Smooth muscle cell (in vitro differentiated cells): Measurements from ENCODE around the gene FAM53A. TPM values are rescaled to one million over a fixed set of nuclear protein-coding genes. Genes with fewer than 3 reads are reported as not detected.

Experiments
- DNase-seq: peaks from one replicate; lab custom pipeline; 2025; ENCODE audit not compliant: unreplicated experiment; lab: John Stamatoyannopoulos, UW
- H2AFZ ChIP-seq: fragments of 200-600 bp; sonication (generic); 2 replicates; pipeline ENCODE4 v1.6.0; 2016; ENCODE audit warnings: antibody characterized with exemption, low read depth, mild to moderate bottlenecking
- H3F3A ChIP-seq: fragments of 200-600 bp; sonication (generic); 2 replicates; pipeline ENCODE4 v1.6.0; 2017; ENCODE audit warnings: antibody characterized with exemption, low read depth
- H3K27ac ChIP-seq: fragments of 200-600 bp; sonication (generic); 2 replicates; pipeline ENCODE4 v1.5.1; 2016; ENCODE audit warnings: low read depth, mild to moderate bottlenecking
- H3K27me3 ChIP-seq: fragments of 200-600 bp; sonication (generic); 2 replicates; pipeline ENCODE4 v1.6.1; 2016; ENCODE audit warnings: low read depth, mild to moderate bottlenecking
- H3K36me3 ChIP-seq: fragments of 200-600 bp; sonication (generic); 2 replicates; pipeline ENCODE4 v1.5.1; 2016; ENCODE audit warnings: low read depth
- H3K4me1 ChIP-seq: fragments of 200-600 bp; sonication (generic); 2 replicates; pipeline ENCODE4 v1.5.1; 2016; ENCODE audit warnings: low read depth
- H3K4me2 ChIP-seq: fragments of 200-600 bp; sonication (generic); 2 replicates; pipeline ENCODE4 v1.6.0; 2016; ENCODE audit warnings: mild to moderate bottlenecking
- H3K4me3 ChIP-seq: fragments of 200-600 bp; sonication (generic); 2 replicates; pipeline ENCODE4 v1.5.1; 2016; ENCODE audit warnings: mild to moderate bottlenecking
- H3K79me2 ChIP-seq: fragments of 200-600 bp; sonication (generic); 2 replicates; pipeline ENCODE4 v1.6.0; 2016; ENCODE audit warnings: low read depth, mild to moderate bottlenecking
- H3K9ac ChIP-seq: fragments of 200-600 bp; sonication (generic); 2 replicates; pipeline ENCODE4 v1.6.0; 2016; ENCODE audit warnings: low read depth
- H3K9me3 ChIP-seq: fragments of 200-600 bp; sonication (generic); replicated peaks from 2 replicates; pipeline ENCODE4 v1.5.1; 2016; ENCODE audit warnings: low read depth
- H4K20me1 ChIP-seq: fragments of 200-600 bp; sonication (generic); 2 replicates; pipeline ENCODE4 v1.6.0; 2016; ENCODE audit warnings: low read depth
- WGBS: methylation state at CpG from one replicate; pipeline ENCODE4 v1.1.7; 2016; ENCODE audit warnings: low lambda C conversion rate; 5-methylcytosine and 5-hydroxymethylcytosine counted together
- polyA plus RNA-seq: library from polyadenylated mRNA; unstranded; fragments of >200 nt; fragmentation: Nextera tagmentation; extraction: Ambion mirVana; gene quantifications from 2 replicates; pipeline ENCODE4 v1.2.1, GENCODE V29; 2016
- total RNA-seq: library from RNA; depleted of rRNA; stranded (reverse); fragments of >200 nt; gene quantifications from 2 replicates; pipeline ENCODE4 v1.2.3, GENCODE V29; 2014
- TF ChIP-seq, protein P1 (sequence below): fragments of 200-600 bp; sonication (generic); IDR thresholded peaks from 2 replicates; pipeline ENCODE4 v1.5.1; 2017; ENCODE audit warnings: borderline replicate concordance, mild to moderate bottlenecking, antibody characterized with exemption; ENCODE audit not compliant: insufficient read depth, poor library complexity, severe bottlenecking

The FAM53A gene
- total and polyA plus RNA-seq, 2 experiments from 2014 or later, result 0.70 TPM; not detected in 1

DNA sequence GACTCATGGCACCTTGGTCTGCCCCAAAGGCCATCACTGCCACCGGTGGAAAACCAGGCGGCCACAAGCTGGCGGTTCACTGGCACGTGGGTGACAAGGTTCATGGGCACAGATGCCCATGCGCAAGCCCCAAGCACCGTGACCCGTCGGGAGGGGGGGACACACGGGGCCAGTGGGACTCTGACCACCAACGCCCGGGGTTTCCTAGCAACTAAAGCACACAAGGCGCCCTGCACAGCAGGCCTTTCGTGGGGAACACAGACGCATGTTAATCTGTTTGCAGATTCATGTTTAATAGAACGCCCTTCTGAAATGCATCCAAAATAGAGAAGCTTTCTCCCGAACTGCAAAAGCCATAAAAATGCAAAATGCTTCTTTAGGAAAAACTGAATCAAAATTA is 43.9 kb downstream of the FAM53A start:
- Histone ChIP-seq H3K9ac (no peak overlapping the region), H2AFZ (no peak overlapping the region), H3K27me3 (no peaks in the 10 kb centered on the region), H3K4me3 (no peak overlapping the region), H3K27ac (no peak overlapping the region), H3F3A (no peaks in the 10 kb centered on the region), H3K9me3 (no peaks in the 10 kb centered on the region), H3K36me3 (no peaks in the 10 kb centered on the region), H3K4me2 (no peak overlapping the region), H3K4me1 (peaks cover 5% of the 10 kb centered on the region), H4K20me1 (no peaks in the 10 kb centered on the region), H3K79me2 (no peaks in the 10 kb centered on the region)
- TF ChIP-seq, protein P1, sequence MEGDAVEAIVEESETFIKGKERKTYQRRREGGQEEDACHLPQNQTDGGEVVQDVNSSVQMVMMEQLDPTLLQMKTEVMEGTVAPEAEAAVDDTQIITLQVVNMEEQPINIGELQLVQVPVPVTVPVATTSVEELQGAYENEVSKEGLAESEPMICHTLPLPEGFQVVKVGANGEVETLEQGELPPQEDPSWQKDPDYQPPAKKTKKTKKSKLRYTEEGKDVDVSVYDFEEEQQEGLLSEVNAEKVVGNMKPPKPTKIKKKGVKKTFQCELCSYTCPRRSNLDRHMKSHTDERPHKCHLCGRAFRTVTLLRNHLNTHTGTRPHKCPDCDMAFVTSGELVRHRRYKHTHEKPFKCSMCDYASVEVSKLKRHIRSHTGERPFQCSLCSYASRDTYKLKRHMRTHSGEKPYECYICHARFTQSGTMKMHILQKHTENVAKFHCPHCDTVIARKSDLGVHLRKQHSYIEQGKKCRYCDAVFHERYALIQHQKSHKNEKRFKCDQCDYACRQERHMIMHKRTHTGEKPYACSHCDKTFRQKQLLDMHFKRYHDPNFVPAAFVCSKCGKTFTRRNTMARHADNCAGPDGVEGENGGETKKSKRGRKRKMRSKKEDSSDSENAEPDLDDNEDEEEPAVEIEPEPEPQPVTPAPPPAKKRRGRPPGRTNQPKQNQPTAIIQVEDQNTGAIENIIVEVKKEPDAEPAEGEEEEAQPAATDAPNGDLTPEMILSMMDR, result no peak
- 91% methylated on average over 16 of the region's 16 CpGs for WGBS
- DNase-seq, result no peak

DNA sequence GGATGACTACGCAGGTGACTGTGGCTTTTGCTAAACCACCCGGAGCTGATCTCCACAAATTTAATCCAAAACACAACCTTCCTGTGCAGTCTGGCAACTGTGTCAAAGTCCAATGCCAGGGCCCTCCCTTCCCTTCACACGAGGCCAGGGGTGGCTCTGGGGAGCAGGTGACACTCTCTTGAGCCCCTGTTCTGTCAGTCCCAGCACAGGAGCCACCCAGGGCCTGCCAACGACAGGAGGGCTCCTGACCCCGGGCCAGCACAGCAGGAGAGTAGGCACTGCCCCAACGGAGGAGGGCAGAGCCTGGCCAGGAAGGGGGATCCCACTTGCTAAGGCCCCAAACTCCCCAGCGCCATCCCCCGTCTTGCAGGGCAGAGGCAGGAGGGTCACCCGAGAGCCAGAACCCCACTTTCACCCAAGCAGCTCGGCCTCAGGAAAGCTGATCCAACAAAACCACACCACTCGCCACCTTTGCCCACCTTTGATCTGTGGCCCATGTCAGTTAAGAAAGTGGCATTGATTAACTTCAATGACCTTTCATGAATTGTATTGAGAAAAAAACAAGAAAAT is 44.7 kb downstream of the FAM53A start:
- Histone ChIP-seq H3K9me3 (no peaks in the 10 kb centered on the region), H3K36me3 (no peaks in the 10 kb centered on the region), H2AFZ (no peak overlapping the region), H3K9ac (no peak overlapping the region), H4K20me1 (no peaks in the 10 kb centered on the region), H3K27me3 (no peaks in the 10 kb centered on the region), H3K4me1 (no peaks in the 10 kb centered on the region), H3K79me2 (no peaks in the 10 kb centered on the region), H3K4me2 (no peak overlapping the region), H3K27ac (no peak overlapping the region), H3F3A (no peaks in the 10 kb centered on the region), H3K4me3 (no peak overlapping the region)
- WGBS, result 94% methylated on average over 11 of the region's 11 CpGs
- DNase-seq, result no peak
- TF ChIP-seq, protein P1, result no peak

DNA sequence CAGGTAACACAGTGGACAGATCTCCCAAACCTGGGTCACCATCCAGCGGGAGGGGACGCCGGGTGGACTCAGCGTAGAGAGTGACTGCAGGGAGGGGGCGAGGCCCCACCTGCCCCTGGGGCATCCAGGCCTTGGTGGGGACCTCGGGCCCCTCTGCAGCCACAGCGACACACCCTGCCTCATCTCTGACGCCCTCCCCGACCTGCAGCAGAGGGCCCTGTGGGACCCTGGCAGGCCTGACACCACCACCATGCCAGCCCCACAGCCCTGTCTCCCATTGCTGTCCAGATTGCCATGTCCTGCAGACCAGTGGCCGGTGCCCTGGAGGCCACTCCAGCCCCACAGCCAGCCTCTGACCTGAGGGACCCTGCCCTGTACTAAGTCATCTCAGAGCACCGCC is 45.2 kb downstream of the FAM53A start:
- no peaks in the 10 kb centered on the region for H3K36me3 ChIP-seq
- no peaks in the 10 kb centered on the region for H3K9me3 ChIP-seq
- H3F3A ChIP-seq, result no peaks in the 10 kb centered on the region
- 96% methylated on average over 11 of the region's 11 CpGs for WGBS
- no peak overlapping the region for H2AFZ ChIP-seq
- H3K79me2 ChIP-seq, result no peaks in the 10 kb centered on the region
- no peaks in the 10 kb centered on the region for H3K4me1 ChIP-seq
- no peak overlapping the region for H3K27ac ChIP-seq
- TF ChIP-seq, protein P1, result no peak
- H3K4me2 ChIP-seq, result no peak overlapping the region
- H4K20me1 ChIP-seq, result no peaks in the 10 kb centered on the region
- no peak for DNase-seq
- no peak overlapping the region for H3K4me3 ChIP-seq
- H3K9ac ChIP-seq, result no peak overlapping the region
- H3K27me3 ChIP-seq, result no peaks in the 10 kb centered on the region

DNA sequence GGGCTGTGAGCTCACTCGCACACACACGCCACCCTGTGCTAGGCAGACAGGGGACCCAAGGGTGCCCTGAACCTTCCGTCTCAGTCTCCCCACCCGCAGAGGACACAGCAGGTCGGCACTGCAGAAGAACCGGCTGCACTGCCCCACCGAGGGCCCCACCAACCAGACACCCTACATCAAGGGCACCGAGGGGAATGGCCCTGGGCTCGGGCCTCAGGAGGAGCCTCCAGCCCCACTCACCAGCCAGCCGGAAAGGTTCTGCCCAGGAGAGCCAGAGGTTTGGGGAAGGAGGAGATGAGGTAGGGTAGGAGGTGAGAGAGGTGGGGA is 45.9 kb downstream of the FAM53A start:
- Histone ChIP-seq H3K4me1 (no peaks in the 10 kb centered on the region), H3K9me3 (no peaks in the 10 kb centered on the region), H3K36me3 (no peaks in the 10 kb centered on the region), H4K20me1 (no peaks in the 10 kb centered on the region), H3K9ac (no peak overlapping the region), H3K27me3 (no peaks in the 10 kb centered on the region), H3F3A (no peaks in the 10 kb centered on the region), H3K79me2 (no peaks in the 10 kb centered on the region), H2AFZ (no peak overlapping the region), H3K4me3 (no peak overlapping the region), H3K4me2 (no peak overlapping the region), H3K27ac (no peak overlapping the region)
- TF ChIP-seq, protein P1, result no peak
- WGBS, result 94% methylated on average over 8 of the region's 10 CpGs
- DNase-seq, result no peak
